Neutrophil (primary cell): ENCODE data around the gene BTNL9.

Experiments
- H3K27ac ChIP-seq: fragments of 200-600 bp; sonication (generic); 2 replicates; pipeline ENCODE4 v1.5.1; 2016; ENCODE audit warnings: mild to moderate bottlenecking, moderate library complexity
- H3K27me3 ChIP-seq: fragments of 200-600 bp; sonication (generic); 2 replicates; pipeline ENCODE4 v1.6.0; 2016; ENCODE audit warnings: mild to moderate bottlenecking
- H3K36me3 ChIP-seq: fragments of 200-600 bp; sonication (generic); 2 replicates; pipeline ENCODE4 v1.5.1; 2017
- H3K4me1 ChIP-seq, 2 experiments: fragments of 200-600 bp in 1 of 2; sonication (generic) in 1 of 2; 1 replicate in 1 of 2; 2 replicates in 1 of 2; pipeline versions ENCODE4 v1.5.1 to v1.6.1; 2013 to 2016; ENCODE audit warnings: low read depth in 1 of 2, low read length in 1 of 2, mild to moderate bottlenecking in 1 of 2, moderate library complexity in 1 of 2; ENCODE audit not compliant: control insufficient read depth in 1 of 2, insufficient read depth in 1 of 2
- H3K4me3 ChIP-seq, 2 experiments: fragments of 200-600 bp in 1 of 2; sonication (generic) in 1 of 2; 1 replicate in 1 of 2; 2 replicates in 1 of 2; pipeline ENCODE4 v1.5.1; 2013 to 2016; ENCODE audit warnings: low read depth in 1 of 2, low read length in 1 of 2, mild to moderate bottlenecking in 1 of 2, moderate library complexity in 1 of 2
- H3K9me3 ChIP-seq: fragments of 200-600 bp; sonication (generic); 2 replicates; pipeline ENCODE4 v1.5.1; 2016
- CTCF ChIP-seq: fragments of 200-600 bp; sonication (generic); IDR thresholded peaks from 2 replicates; pipeline ENCODE4 v1.5.1; 2016; ENCODE audit warnings: antibody characterized with exemption

Gene BTNL9

GRCh38 chr5:181035991-181036815 is 3.9 kb upstream of the BTNL9 start:
- H3K9me3 ChIP-seq: no peaks in the 10 kb centered on the region
- no peak overlapping the region for H3K4me3 ChIP-seq
- no peak for TF ChIP-seq CTCF
- no peak overlapping the region for H3K27ac ChIP-seq
- peaks cover 60% of the 10 kb centered on the region for H3K27me3 ChIP-seq
- no peaks in the 10 kb centered on the region for H3K36me3 ChIP-seq
- H3K4me1 ChIP-seq: no peaks in the 10 kb centered on the region

- Histone ChIP-seq H3K4me3 (no peak overlapping the region), H3K27ac (no peak overlapping the region), H3K4me1 (no peaks in the 10 kb centered on the region), H3K27me3 (peaks cover 67% of the 10 kb centered on the region), H3K36me3 (no peaks in the 10 kb centered on the region), H3K9me3 (no peaks in the 10 kb centered on the region)
- TF ChIP-seq CTCF: no peak
These were observed 3.2 kb upstream of the BTNL9 start for GRCh38 chr5:181036816-181037364.

GRCh38 chr5:181037365-181037861 is 2.7 kb upstream of the BTNL9 start:
- H3K27me3 ChIP-seq: peaks cover 72% of the 10 kb centered on the region
- no peak overlapping the region for H3K4me3 ChIP-seq
- H3K27ac ChIP-seq: no peak overlapping the region
- no peaks in the 10 kb centered on the region for H3K9me3 ChIP-seq
- TF ChIP-seq CTCF: no peak
- H3K4me1 ChIP-seq: no peaks in the 10 kb centered on the region
- H3K36me3 ChIP-seq: no peaks in the 10 kb centered on the region

GRCh38 chr5:181039471-181039870 is 595 bp upstream of the BTNL9 start:
- no peaks in the 10 kb centered on the region for H3K9me3 ChIP-seq
- TF ChIP-seq CTCF: no peak
- H3K4me3 ChIP-seq: no peak overlapping the region

GRCh38 chr5:181040631-181040945 is 522 bp downstream of the BTNL9 start:
- no peak overlapping the region for H3K27ac ChIP-seq
- peaks cover 88% of the 10 kb centered on the region for H3K27me3 ChIP-seq
- H3K36me3 ChIP-seq: no peaks in the 10 kb centered on the region
- H3K4me3 ChIP-seq: no peak overlapping the region
- no peaks in the 10 kb centered on the region for H3K9me3 ChIP-seq
- no peaks in the 10 kb centered on the region for H3K4me1 ChIP-seq
- TF ChIP-seq CTCF: no peak

More at GRCh38 chr5:181039471-181039870, 595 bp upstream of the BTNL9 start:
- Histone ChIP-seq H3K27ac (no peak overlapping the region), H3K4me1 (no peaks in the 10 kb centered on the region), H3K36me3 (no peaks in the 10 kb centered on the region), H3K27me3 (peaks cover 87% of the 10 kb centered on the region)
